ENCODE measurements around the gene PPP2R3A.
"Not testable (repeated sequence)": the region's sequence is repeated elsewhere in the genome, so short reads cannot be mapped to it uniquely, and the experiment has no call there.

DNA sequence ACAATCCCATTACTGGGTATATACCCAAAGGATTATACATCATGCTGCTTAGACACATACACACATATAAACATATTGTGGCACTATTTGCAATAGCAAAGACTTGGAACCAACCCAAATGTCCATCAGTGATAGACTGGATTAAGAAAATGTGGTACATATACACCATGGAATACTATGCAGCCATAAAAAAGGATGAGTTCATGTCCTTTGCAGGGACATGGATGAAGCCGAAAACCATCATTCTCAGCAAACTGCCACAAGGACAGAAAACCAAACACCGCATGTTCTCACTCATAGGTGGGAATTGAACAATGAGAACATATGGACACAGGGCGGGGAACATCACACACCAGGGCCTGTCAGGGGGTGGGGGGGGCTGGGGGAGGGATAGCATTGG, 166.1 kb downstream of the PPP2R3A start:
- TF ChIP-seq, protein P1, sequence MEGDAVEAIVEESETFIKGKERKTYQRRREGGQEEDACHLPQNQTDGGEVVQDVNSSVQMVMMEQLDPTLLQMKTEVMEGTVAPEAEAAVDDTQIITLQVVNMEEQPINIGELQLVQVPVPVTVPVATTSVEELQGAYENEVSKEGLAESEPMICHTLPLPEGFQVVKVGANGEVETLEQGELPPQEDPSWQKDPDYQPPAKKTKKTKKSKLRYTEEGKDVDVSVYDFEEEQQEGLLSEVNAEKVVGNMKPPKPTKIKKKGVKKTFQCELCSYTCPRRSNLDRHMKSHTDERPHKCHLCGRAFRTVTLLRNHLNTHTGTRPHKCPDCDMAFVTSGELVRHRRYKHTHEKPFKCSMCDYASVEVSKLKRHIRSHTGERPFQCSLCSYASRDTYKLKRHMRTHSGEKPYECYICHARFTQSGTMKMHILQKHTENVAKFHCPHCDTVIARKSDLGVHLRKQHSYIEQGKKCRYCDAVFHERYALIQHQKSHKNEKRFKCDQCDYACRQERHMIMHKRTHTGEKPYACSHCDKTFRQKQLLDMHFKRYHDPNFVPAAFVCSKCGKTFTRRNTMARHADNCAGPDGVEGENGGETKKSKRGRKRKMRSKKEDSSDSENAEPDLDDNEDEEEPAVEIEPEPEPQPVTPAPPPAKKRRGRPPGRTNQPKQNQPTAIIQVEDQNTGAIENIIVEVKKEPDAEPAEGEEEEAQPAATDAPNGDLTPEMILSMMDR (IDR thresholded peaks at IDR 0.05; ENCODE audit: low read depth, low read length), result not testable (repeated sequence)
- TF ChIP-seq, protein P2, sequence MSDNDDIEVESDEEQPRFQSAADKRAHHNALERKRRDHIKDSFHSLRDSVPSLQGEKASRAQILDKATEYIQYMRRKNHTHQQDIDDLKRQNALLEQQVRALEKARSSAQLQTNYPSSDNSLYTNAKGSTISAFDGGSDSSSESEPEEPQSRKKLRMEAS (IDR thresholded peaks at IDR 0.05; ENCODE audit: low read depth, low read length), result not testable (repeated sequence)
